HEK293T (cell line): ENCODE data around the gene CDK14.

ENCODE experiments used
- ARNT ChIP-seq: fragments of 450-650 bp; IDR thresholded peaks from 2 replicates; pipeline ENCODE4 v1.6.1; 2017; ENCODE audit warnings: mild to moderate bottlenecking
- BHLHE40 ChIP-seq: fragments of 450-650 bp; IDR thresholded peaks from 2 replicates; pipeline ENCODE4 v1.6.1; 2016; ENCODE audit warnings: mild to moderate bottlenecking, moderate library complexity, borderline replicate concordance
- ELF4 ChIP-seq: fragments of 450-650 bp; IDR thresholded peaks from 2 replicates; pipeline ENCODE4 v1.6.1; 2017; ENCODE audit warnings: antibody characterized with exemption
- FOXM1 ChIP-seq: fragments of 450-650 bp; IDR thresholded peaks from 2 replicates; pipeline ENCODE4 v1.6.1; 2017; ENCODE audit warnings: mild to moderate bottlenecking, borderline replicate concordance
- HDGF ChIP-seq: fragments of 450-650 bp; IDR thresholded peaks from 2 replicates; pipeline ENCODE4 v1.6.1; 2017; ENCODE audit warnings: antibody characterized with exemption, borderline replicate concordance
- LEF1 ChIP-seq: fragments of 450-650 bp; IDR thresholded peaks from 2 replicates; pipeline ENCODE4 v1.6.1; 2017; ENCODE audit warnings: mild to moderate bottlenecking, borderline replicate concordance
- NFRKB ChIP-seq: fragments of 450-650 bp; IDR thresholded peaks from 2 replicates; pipeline ENCODE4 v1.6.1; 2016; ENCODE audit warnings: mild to moderate bottlenecking, moderate library complexity
- SUZ12 ChIP-seq: fragments of 450-650 bp; IDR thresholded peaks from 2 replicates; pipeline ENCODE4 v1.6.1; 2016; ENCODE audit warnings: mild to moderate bottlenecking

DNA sequence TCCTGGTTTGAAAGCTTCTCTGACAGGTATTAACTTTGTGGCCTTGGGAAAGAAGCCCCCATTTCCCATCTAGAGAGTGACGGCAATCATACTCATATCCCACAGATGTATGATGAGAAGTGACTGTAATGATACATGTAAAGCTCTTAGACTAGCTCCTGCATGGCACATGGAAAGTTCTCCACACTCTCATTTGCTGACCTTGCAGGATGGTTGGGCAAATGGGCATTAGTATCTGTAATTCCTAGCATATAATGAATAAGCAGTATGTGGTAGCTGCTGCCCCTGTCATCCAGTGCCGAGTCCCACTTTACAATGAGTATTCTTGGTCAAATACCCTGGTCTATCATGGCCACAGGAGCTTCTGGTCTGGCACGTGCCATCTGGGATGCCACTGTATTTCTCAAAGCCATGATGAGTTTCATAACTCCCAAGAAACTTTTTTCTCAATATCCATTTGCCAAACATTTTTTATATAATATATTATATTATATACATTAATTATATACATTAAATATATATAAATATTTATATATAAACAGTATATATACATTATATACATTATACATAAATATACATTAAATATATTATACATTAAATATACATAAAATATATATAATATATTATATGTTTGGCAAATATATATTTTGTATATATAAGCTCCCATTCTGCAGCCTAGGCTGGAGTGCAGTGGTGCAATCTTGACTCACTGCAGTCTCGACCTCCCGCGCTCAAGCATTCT is 561.6 kb downstream of the CDK14 start:
- TF ChIP-seq BHLHE40 (no peak), NFRKB (no peak), ARNT (no peak), FOXM1 (no peak), LEF1 (no peak), ELF4 (no peak), SUZ12 (no peak), HDGF (no peak)
